Fibroblast of villous mesenchyme (primary cell): ENCODE data around the gene LRP10. TPM values are rescaled to one million over a fixed set of nuclear protein-coding genes. Genes with fewer than 3 reads are reported as not detected.

Experiments used
- DNase-seq: peaks from one replicate; pipeline ENCODE4 v3.0.0-alpha.2; 2010; ENCODE audit warnings: low read depth
- H3K4me3 ChIP-seq: 2 replicates; pipeline ENCODE4 v1.5.1; 2011; ENCODE audit warnings: low read depth, mild to moderate bottlenecking, low read length
- CTCF ChIP-seq: IDR thresholded peaks from 2 replicates; pipeline ENCODE4 v1.5.1; 2012; ENCODE audit warnings: low read depth, mild to moderate bottlenecking, low read length; ENCODE audit not compliant: insufficient read depth
- total RNA-seq: library from RNA; depleted of rRNA; stranded (reverse); fragments of >200 nt; gene quantifications from 2 replicates; pipeline ENCODE4 v1.2.3, GENCODE V29; 2012

Gene LRP10
- total RNA-seq, 1 donor: 104 TPM

- peak; percentile 79 for DNase-seq
- TF ChIP-seq CTCF: no peak
- H3K4me3 ChIP-seq: no peak overlapping the region
Measured at GRCh38 chr14:22915886-22916521, 44.5 kb downstream of the LRP10 start.

- DNase-seq: peak; percentile 100
- no peak for TF ChIP-seq CTCF
- H3K4me3 ChIP-seq: peak within 1 kb of the TSS; percentile 99
Measured at GRCh38 chr14:22918804-22919600, 47.5 kb downstream of the LRP10 start, which contains the start of gene RBM23. Gene RBM23, minus strand, starts transcription at chr14:22919149.

GRCh38 chr14:22919601-22919921 is 48.0 kb downstream of the LRP10 start:
- TF ChIP-seq CTCF: no peak

GRCh38 chr14:22920697-22921096 is 49.2 kb downstream of the LRP10 start:
- no peak overlapping the region for H3K4me3 ChIP-seq
- DNase-seq: no peak
- TF ChIP-seq CTCF: no peak

More at GRCh38 chr14:22919601-22919921, 48.0 kb downstream of the LRP10 start:
- H3K4me3 ChIP-seq: peak overlapping the region; percentile 45
- DNase-seq: no peak

GRCh38 chr14:22922294-22922693 is 50.8 kb downstream of the LRP10 start:
- no peak for DNase-seq
- no peak overlapping the region for H3K4me3 ChIP-seq
- no peak for TF ChIP-seq CTCF

- no peak for DNase-seq
- TF ChIP-seq CTCF: no peak
- no peak overlapping the region for H3K4me3 ChIP-seq
Measured at GRCh38 chr14:22923746-22924145, 52.2 kb downstream of the LRP10 start.
